Measurements from ENCODE around the gene IFNK.

- TF ChIP-seq CTCF (conservative IDR thresholded peaks at IDR 0.05; ENCODE audit: low read depth, low read length) (no peak), EZH2 (IDR thresholded peaks at IDR 0.05; ENCODE audit: borderline replicate concordance, low read depth, low read length, poor library complexity, severe bottlenecking) (no peak)
These were observed 25.2 kb downstream of the IFNK start for GRCh38 chr9:27549196-27549755.

All from A673 (cell line).